Medulla oblongata (tissue), 1 donor: Measurements from ENCODE around the gene GRM8.
"Not testable (repeated sequence)": the region's sequence is repeated elsewhere in the genome, so short reads cannot be mapped to it uniquely, and the experiment has no call there.

Experiments
- DNase-seq: peaks from one replicate; pipeline ENCODE4 v3.0.0-alpha.2; 2015; ENCODE audit errors: extremely low spot score

GRM8 gene

GRCh38 chr7:126908564-126908963 is 344.2 kb downstream of the GRM8 start:
- not testable (repeated sequence) for DNase-seq

- not testable (repeated sequence) for DNase-seq
These were observed 345.1 kb downstream of the GRM8 start for GRCh38 chr7:126907657-126908056.

- not testable (repeated sequence) for DNase-seq
These were observed 347.5 kb downstream of the GRM8 start for GRCh38 chr7:126905255-126905654.

DNA sequence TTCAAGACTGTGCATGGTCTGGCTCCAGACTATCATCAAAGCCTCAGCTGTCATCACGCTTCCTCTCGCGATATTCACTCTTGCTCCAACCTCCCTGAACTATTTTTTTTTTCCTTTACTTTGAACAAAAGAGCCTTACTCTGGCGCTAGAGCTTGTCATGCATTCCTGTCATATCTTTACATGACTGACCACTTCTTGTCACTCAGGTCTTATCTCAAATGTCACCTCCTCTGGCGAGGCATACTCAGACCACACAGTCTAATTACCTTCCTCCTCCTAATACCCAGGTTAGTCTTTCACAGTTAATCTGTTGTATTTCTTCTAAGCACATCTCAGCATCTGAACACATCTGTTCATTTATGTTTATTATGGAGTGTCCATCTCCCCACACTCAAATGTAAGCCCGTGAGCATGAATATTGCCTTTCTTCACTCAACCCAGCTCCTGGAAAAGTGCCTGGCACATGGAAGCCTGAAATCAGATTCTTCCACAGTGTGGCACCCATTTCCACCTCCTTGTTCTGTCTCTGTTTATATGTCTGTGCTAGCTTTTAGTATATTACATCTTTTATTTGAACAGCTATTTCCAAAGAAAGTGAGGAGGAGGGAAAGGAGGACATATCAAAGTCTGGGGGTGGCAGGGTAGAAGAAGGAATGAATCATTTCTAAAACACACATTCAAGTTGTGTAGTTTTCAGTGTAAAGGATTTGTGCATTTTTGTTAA is 351.5 kb downstream of the GRM8 start:
- not testable (repeated sequence) for DNase-seq

DNA sequence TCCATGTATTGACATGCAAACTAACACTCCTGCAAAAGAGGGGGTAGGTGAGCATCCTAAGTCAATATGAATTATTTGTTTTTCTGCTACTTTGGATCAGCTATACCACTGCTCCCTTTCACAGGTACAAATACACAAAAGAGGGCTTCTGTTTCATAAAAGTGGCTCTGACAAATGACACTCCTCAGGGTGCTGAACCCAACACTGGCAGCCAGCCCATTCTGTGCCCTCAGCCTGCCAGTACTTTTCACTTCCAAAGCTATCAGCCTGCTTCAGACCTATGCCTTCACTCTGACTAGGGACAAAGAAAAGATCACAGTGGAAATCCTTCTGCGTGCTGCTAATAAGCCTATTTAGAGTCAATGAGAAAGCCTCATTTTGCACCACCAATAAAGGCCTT is 364.8 kb downstream of the GRM8 start:
- DNase-seq: not testable (repeated sequence)

GRCh38 chr7:126887560-126887959 is 365.2 kb downstream of the GRM8 start:
- DNase-seq: peak; percentile 15

DNA sequence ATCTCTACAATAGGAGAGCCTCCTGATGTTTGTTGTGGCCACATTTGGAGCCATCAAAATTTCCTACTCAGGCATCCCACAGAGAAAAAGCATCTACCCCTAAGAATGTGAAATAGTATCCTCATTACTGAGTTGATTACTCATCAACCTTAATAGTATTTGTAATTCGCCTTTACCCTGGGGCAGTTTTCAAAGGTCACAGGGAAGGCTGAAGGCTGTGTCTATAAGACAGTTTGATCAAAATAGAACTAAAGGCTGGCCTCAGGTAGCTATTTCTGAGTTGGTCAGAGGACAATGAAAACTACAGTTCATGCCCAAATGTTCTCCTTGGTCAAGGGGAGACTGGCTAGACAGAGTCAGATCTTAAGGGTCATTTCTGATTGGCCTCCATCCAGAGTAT is 370.0 kb downstream of the GRM8 start:
- not testable (repeated sequence) for DNase-seq

DNA sequence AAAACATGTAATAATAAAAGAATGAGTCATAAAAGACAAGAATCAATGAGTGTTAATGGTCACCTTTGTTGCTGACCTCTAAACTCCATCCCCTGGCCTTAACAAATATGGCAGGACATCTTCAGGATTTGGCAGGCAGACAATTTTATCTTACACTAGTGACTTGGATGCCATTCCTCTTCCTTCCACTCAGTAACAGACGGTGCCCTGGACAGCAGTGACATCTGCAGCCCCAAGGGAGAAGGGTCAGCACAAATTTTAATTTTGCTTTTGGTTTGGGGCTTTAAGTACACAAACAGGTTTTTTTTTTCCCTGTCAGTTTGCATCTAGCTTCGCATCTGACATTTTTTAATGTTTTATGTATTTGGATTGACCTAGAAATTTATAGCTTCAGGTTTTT is 370.8 kb downstream of the GRM8 start:
- peak; percentile 12 for DNase-seq

- DNase-seq: no peak
These were observed 371.4 kb downstream of the GRM8 start for GRCh38 chr7:126881315-126881714.

DNA sequence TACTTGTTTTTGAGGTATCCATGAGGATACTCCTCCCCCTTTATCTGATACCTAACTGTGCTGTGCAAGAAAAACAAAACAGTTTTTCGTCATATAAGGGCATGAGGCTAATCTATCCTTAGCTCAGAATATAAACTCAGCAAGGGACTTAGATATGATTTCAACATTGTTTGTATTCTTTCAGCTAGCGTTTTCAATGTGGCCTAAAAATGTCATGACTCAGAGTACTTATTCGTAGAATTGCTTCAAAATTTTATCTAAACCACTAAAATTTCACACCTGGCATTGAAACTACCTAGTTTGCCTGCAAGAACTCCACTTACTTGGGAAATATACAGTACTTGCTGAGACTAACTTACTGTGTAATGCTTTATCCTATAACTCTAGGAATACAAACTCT is 376.2 kb downstream of the GRM8 start:
- DNase-seq: not testable (repeated sequence)

DNA sequence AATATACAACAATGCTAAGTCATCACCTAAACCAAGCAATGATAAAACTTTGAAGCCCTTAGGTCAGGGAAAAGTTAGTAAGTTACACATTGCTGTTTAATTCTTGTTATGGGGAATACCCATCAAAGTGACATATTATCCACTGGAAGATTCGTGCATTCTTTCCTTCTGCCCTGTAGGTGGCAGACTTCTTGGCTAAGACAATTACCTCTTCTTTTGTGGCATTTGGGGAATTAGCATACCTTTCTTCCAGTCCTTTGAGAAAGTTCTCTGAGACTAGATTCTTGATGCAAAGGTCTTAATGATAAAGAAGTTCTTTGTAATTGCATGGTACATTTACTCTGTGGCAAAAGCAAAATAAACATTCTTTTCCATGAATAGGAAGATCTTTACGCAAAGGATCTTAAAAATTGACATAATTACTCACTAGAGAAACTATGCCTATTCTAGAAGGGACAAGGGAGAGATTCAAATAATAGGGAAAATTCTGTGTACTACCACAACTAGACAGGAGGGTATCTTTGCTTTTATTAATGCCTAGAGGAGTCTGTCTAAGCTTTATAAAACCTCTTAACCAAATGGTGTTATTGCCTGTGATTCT is 395.9 kb downstream of the GRM8 start:
- peak; percentile 12 for DNase-seq

DNA sequence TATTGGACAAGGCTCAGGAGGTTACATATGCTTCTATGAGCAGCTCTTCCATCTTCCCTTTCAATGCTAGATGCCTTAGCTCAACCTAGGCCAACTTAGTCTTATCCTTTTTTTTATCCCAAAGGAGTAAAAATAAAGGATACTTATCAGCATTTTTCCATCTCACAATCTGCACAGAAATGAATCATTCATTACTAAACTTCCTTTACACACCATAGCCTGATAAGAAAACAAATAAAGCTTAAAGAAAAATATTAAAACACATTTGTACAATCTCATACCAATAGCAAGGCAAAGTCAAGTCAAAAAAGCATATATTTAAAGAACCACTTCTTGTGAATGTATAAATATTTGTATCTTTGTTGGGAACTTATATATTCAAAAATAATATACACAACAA is 407.4 kb downstream of the GRM8 start:
- DNase-seq: no peak

DNA sequence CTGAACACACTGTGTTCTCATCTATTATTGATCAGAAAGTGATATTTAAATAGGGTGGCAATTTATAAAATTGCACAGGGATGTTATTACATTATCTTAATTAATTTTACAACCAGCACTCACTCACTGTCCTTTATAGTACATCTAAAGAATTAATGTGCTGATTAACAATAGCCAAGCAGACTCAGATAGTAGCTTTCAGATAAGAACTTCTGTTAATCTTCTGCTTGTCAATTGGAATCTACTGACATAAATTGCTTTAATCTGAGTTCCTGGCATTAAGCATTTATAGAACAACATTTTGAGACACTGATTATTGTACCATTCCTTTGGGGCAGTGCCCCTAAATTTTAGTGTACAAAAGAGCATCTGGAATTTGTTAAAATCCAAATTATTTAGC is 408.9 kb downstream of the GRM8 start:
- no peak for DNase-seq

- DNase-seq: no peak
These were observed 409.4 kb downstream of the GRM8 start for GRCh38 chr7:126843336-126843735.

DNA sequence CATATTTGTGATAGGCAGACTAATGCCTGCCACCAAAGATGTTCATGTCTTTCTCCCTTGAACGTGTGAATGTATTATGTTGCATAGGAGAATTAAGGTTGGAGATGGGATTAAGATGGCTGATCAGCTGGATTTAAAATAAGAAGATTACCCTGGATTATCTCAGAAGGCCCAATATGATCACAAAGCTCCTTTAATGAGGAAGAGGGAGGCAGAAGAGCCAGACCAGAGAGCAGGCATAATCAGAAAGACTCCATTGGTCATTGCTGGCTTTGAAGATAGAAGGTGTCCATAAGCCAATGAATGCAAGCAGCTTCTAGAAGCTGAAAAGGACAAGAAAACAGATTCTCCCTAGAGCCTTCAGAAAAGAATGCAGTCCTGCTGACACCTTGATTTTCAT is 410.3 kb downstream of the GRM8 start:
- DNase-seq: no peak

- DNase-seq: no peak
These were observed 411.9 kb downstream of the GRM8 start for GRCh38 chr7:126840869-126841268.

- DNase-seq: no peak
These were observed 413.1 kb downstream of the GRM8 start for GRCh38 chr7:126839624-126840023.

GRCh38 chr7:126838194-126838593 is 414.5 kb downstream of the GRM8 start:
- DNase-seq: no peak

- not testable (repeated sequence) for DNase-seq
These were observed 421.5 kb downstream of the GRM8 start for GRCh38 chr7:126831241-126831640.

DNA sequence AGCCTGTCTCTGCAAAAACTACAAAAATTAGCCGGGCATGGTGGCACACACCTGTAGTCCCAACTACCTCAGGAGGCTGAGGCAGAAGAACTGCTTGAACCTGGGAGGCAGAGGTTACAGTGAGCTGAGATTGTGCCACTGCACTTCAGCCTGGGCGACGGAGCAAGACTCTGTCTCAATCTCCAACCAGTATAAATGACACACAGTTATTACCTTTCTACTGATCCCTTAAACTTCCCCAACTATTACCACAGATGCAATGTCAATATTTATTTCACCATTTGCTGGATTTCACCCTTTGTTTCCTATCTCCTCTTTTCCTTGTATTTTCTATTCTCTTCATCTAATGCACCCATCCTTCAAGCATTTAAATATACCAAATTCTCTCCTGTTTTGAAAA is 431.8 kb downstream of the GRM8 start:
- no peak for DNase-seq

GRCh38 chr7:126819197-126819484 is 433.6 kb downstream of the GRM8 start:
- no peak for DNase-seq

DNA sequence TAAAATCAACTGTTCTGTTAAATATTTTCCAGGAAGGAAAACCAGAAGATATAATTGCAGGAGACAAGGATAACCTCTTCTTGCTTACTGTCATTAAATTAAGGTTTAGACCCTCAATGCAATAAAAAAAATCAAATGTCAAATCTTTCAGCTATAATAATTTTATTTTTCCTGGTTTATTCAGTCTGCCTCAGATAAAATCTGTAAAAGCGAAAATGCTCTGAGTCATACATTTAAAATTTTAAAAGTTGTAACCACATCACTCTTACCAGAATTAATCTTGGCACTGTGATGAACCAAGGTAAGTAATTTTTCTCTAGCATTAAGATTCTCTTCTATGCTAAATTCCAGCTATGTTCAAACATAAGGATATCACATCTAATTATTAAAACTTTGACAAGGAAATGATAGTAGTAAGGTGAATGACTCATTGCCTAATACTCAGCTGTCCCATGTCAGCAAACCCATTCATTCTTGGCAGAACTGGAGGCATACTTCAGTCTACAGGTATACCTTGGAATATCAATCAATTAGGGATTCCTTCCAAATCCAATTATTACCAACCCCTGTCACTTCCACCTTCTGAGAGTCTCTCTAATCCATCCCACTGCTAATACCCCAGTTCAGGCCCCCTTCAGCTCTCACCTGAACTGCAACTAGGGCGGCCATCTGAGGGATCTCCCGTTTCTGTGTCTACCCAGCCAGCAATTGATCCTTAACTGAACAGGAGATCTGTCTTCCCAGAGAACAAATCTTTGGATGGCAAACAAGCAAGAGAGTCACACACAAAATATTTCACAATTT is 434.1 kb downstream of the GRM8 start:
- no peak for DNase-seq

DNA sequence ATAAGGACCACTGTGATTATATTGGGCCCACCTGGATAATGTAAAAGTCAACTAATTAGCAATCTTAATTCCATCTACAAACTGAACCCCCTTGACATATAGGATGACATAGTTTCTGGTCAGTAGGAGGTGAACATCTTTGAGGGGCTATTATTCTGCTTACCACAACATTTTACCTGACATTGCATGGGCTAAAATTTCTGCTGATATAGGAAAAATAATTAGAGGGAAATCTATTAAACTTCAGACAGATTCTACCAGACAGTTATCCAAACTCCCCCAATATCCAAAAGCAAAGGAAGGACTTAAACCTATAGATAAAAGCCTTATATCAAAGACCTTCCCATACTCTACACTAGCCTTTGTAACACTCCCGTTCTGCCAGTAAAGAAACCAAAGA is 443.6 kb downstream of the GRM8 start:
- no peak for DNase-seq
